CD4-positive, alpha-beta T cell treated with Interleukin-21 for 1 hour (primary cell): ENCODE data around the gene COL4A2.

Experiments
- DNase-seq: peaks from one replicate; pipeline ENCODE4 v3.0.0-alpha.2; 2020

Gene COL4A2

GRCh38 chr13:110407021-110407420 is 99.9 kb downstream of the COL4A2 start:
- DNase-seq, result no peak

- DNase-seq, result no peak
These were observed 100.4 kb downstream of the COL4A2 start for GRCh38 chr13:110407531-110407930.

- DNase-seq, result no peak
These were observed 101.2 kb downstream of the COL4A2 start for GRCh38 chr13:110408286-110408685.

- DNase-seq, result no peak
These were observed 102.5 kb downstream of the COL4A2 start for GRCh38 chr13:110409581-110409992.

- no peak for DNase-seq
These were observed 102.9 kb downstream of the COL4A2 start for GRCh38 chr13:110410000-110410399.

GRCh38 chr13:110410936-110411687 is 104.0 kb downstream of the COL4A2 start:
- no peak for DNase-seq

GRCh38 chr13:110411688-110412059 is 104.6 kb downstream of the COL4A2 start:
- no peak for DNase-seq

GRCh38 chr13:110412132-110412914 is 105.2 kb downstream of the COL4A2 start:
- DNase-seq, result peak; percentile 43

GRCh38 chr13:110413016-110413675 is 106.1 kb downstream of the COL4A2 start:
- DNase-seq, result no peak

- no peak for DNase-seq
These were observed 106.6 kb downstream of the COL4A2 start for GRCh38 chr13:110413676-110414040.

- no peak for DNase-seq
These were observed 107.2 kb downstream of the COL4A2 start for GRCh38 chr13:110414283-110414682.

- DNase-seq, result no peak
These were observed 107.8 kb downstream of the COL4A2 start for GRCh38 chr13:110414931-110415330.

GRCh38 chr13:110415669-110416068 is 108.6 kb downstream of the COL4A2 start:
- DNase-seq, result no peak

GRCh38 chr13:110416131-110417025 is 109.3 kb downstream of the COL4A2 start:
- no peak for DNase-seq

GRCh38 chr13:110418944-110419343 is 111.9 kb downstream of the COL4A2 start:
- no peak for DNase-seq

- DNase-seq, result no peak
These were observed 112.3 kb downstream of the COL4A2 start for GRCh38 chr13:110419381-110419791.

GRCh38 chr13:110419946-110420345 is 112.9 kb downstream of the COL4A2 start:
- DNase-seq, result no peak

GRCh38 chr13:110420626-110421025 is 113.5 kb downstream of the COL4A2 start:
- DNase-seq, result no peak

GRCh38 chr13:110421061-110421460 is 114.0 kb downstream of the COL4A2 start:
- no peak for DNase-seq

GRCh38 chr13:110421696-110422385 is 114.8 kb downstream of the COL4A2 start:
- peak; percentile 20 for DNase-seq

- DNase-seq, result no peak
These were observed 116.0 kb downstream of the COL4A2 start for GRCh38 chr13:110422913-110423688.
